Neural progenitor cell (in vitro differentiated cells): ENCODE measurements around the gene PITPNC1. TPM values are rescaled to one million over a fixed set of nuclear protein-coding genes. Genes with fewer than 3 reads are reported as not detected.

Experiments used
- DNase-seq: peaks from one replicate; pipeline ENCODE4 v3.0.0-alpha.2; 2016; ENCODE audit warnings: low spot score
- H2AFZ ChIP-seq: fragments of 200-600 bp; sonication (generic); replicated peaks from 2 replicates; pipeline ENCODE4 v1.6.1; 2016; ENCODE audit warnings: antibody characterized with exemption
- H3F3A ChIP-seq: fragments of 200-600 bp; sonication (generic); 2 replicates; pipeline ENCODE4 v1.6.1; 2016; ENCODE audit warnings: antibody characterized with exemption, low read depth
- H3K27ac ChIP-seq: fragments of 200-600 bp; sonication (generic); 2 replicates; pipeline ENCODE4 v1.5.1; 2016; ENCODE audit warnings: mild to moderate bottlenecking
- H3K27me3 ChIP-seq: fragments of 200-600 bp; sonication (generic); 2 replicates; pipeline ENCODE4 v1.6.1; 2016; ENCODE audit warnings: mild to moderate bottlenecking, moderate library complexity
- H3K36me3 ChIP-seq: fragments of 200-600 bp; sonication (generic); 2 replicates; pipeline ENCODE4 v1.5.1; 2016
- H3K4me1 ChIP-seq: fragments of 200-600 bp; sonication (generic); 2 replicates; pipeline ENCODE4 v1.6.1; 2016; ENCODE audit warnings: mixed run types
- H3K4me2 ChIP-seq: fragments of 200-600 bp; sonication (generic); 2 replicates; pipeline ENCODE4 v1.6.1; 2016
- H3K4me3 ChIP-seq: fragments of 200-600 bp; sonication (generic); 2 replicates; pipeline ENCODE4 v1.5.1; 2016
- H3K79me2 ChIP-seq: fragments of 200-600 bp; sonication (generic); 2 replicates; pipeline ENCODE4 v1.6.1; 2016; ENCODE audit warnings: low read depth
- H3K9ac ChIP-seq: fragments of 200-600 bp; sonication (generic); 2 replicates; pipeline ENCODE4 v1.6.1; 2016
- H3K9me3 ChIP-seq: fragments of 200-600 bp; sonication (generic); 2 replicates; pipeline ENCODE4 v1.5.1; 2016; ENCODE audit warnings: low read depth
- H4K20me1 ChIP-seq: fragments of 200-600 bp; sonication (generic); 2 replicates; pipeline ENCODE4 v1.6.1; 2016; ENCODE audit warnings: low read depth
- H3K27ac Mint-ChIP-seq: 3 replicates; pipeline ENCODE4 v1.8.0; 2021; ENCODE audit warnings: mixed read lengths
- H3K27me3 Mint-ChIP-seq: 2 replicates; pipeline ENCODE4 v1.8.0; 2022; ENCODE audit warnings: low read depth, mild to moderate bottlenecking, inconsistent platforms, moderate library complexity, mixed read lengths; ENCODE audit not compliant: insufficient read depth
- H3K36me3 Mint-ChIP-seq: 3 replicates; pipeline ENCODE4 v1.8.0; 2021; ENCODE audit warnings: mixed read lengths
- H3K4me1 Mint-ChIP-seq: 3 replicates; pipeline ENCODE4 v1.8.0; 2021; ENCODE audit warnings: mixed read lengths
- H3K4me3 Mint-ChIP-seq: 3 replicates; pipeline ENCODE4 v1.8.0; 2021; ENCODE audit warnings: mild to moderate bottlenecking, moderate library complexity, mixed read lengths
- H3K9me3 Mint-ChIP-seq: 3 replicates; pipeline ENCODE4 v1.8.0; 2020; ENCODE audit warnings: mixed read lengths
- CTCF ChIP-seq: fragments of 200-600 bp; sonication (generic); IDR thresholded peaks from 2 replicates; pipeline ENCODE4 v1.5.1; 2017; ENCODE audit warnings: antibody characterized with exemption, mild to moderate bottlenecking
- EZH2 ChIP-seq: fragments of 200-600 bp; sonication (generic); IDR thresholded peaks from 2 replicates; pipeline ENCODE4 v1.6.1; 2017; ENCODE audit warnings: antibody characterized with exemption, mild to moderate bottlenecking, moderate library complexity
- EZH2phosphoT487 ChIP-seq: fragments of 200-600 bp; sonication (generic); IDR thresholded peaks from 2 replicates; pipeline ENCODE4 v1.6.1; 2017; ENCODE audit warnings: antibody characterized with exemption
- total RNA-seq: library from RNA; depleted of rRNA; stranded (reverse); fragments of >200 nt; gene quantifications from 2 replicates; pipeline ENCODE4 v1.2.3, GENCODE V29; 2015; ENCODE audit warnings: low replicate concordance

Gene PITPNC1
- total RNA-seq, 1 donor from 2014 or later: 8.1 TPM

- Histone ChIP-seq H3K4me3 (no peak overlapping the region), H2AFZ (no peak overlapping the region), H3K27me3 (no peaks in the 10 kb centered on the region), H3K4me1 (no peaks in the 10 kb centered on the region), H3F3A (no peaks in the 10 kb centered on the region), H4K20me1 (no peaks in the 10 kb centered on the region), H3K9me3 (no peaks in the 10 kb centered on the region), H3K4me2 (no peak overlapping the region), H3K79me2 (no peaks in the 10 kb centered on the region), H3K9ac (no peak overlapping the region), H3K27ac (no peak overlapping the region), H3K36me3 (no peaks in the 10 kb centered on the region)
- TF ChIP-seq EZH2phosphoT487 (no peak), CTCF (no peak), EZH2 (no peak)
- no peak for DNase-seq
- no peaks in the 10 kb centered on the region for H3K4me1 Mint-ChIP-seq
- no peaks in the 10 kb centered on the region for H3K36me3 Mint-ChIP-seq
- no peaks in the 10 kb centered on the region for H3K27me3 Mint-ChIP-seq
- no peak overlapping the region for H3K27ac Mint-ChIP-seq
- no peaks in the 10 kb centered on the region for H3K9me3 Mint-ChIP-seq
- H3K4me3 Mint-ChIP-seq: no peak overlapping the region
Observed at GRCh38 chr17:67666710-67667109, 289.6 kb downstream of the PITPNC1 start.

GRCh38 chr17:67671493-67671892, 294.4 kb downstream of the PITPNC1 start:
- Histone ChIP-seq H3K36me3 (no peaks in the 10 kb centered on the region), H3K4me2 (no peak overlapping the region), H3K4me1 (no peaks in the 10 kb centered on the region), H3K27me3 (no peaks in the 10 kb centered on the region), H3K4me3 (no peak overlapping the region), H3K27ac (no peak overlapping the region), H2AFZ (no peak overlapping the region), H3K9me3 (no peaks in the 10 kb centered on the region), H3K79me2 (no peaks in the 10 kb centered on the region), H3K9ac (no peak overlapping the region), H3F3A (no peaks in the 10 kb centered on the region), H4K20me1 (no peaks in the 10 kb centered on the region)
- Mint-ChIP-seq H3K9me3 (no peaks in the 10 kb centered on the region), H3K36me3 (no peaks in the 10 kb centered on the region), H3K27ac (peak overlapping the region; percentile 25), H3K27me3 (no peaks in the 10 kb centered on the region), H3K4me3 (no peak overlapping the region), H3K4me1 (no peaks in the 10 kb centered on the region)
- TF ChIP-seq CTCF (no peak), EZH2 (no peak)
- DNase-seq: no peak

- H3K4me1 ChIP-seq: no peaks in the 10 kb centered on the region
- no peaks in the 10 kb centered on the region for H3K27me3 ChIP-seq
- no peaks in the 10 kb centered on the region for H3F3A ChIP-seq
- no peak overlapping the region for H3K4me2 ChIP-seq
- H3K9me3 ChIP-seq: no peaks in the 10 kb centered on the region
- Mint-ChIP-seq H3K27ac (no peak overlapping the region), H3K27me3 (no peaks in the 10 kb centered on the region), H3K9me3 (no peaks in the 10 kb centered on the region), H3K4me1 (no peaks in the 10 kb centered on the region), H3K4me3 (no peak overlapping the region), H3K36me3 (no peaks in the 10 kb centered on the region)
- H2AFZ ChIP-seq: no peak overlapping the region
- no peak for TF ChIP-seq CTCF
- no peak for TF ChIP-seq EZH2phosphoT487
- no peak for TF ChIP-seq EZH2
- H3K79me2 ChIP-seq: no peaks in the 10 kb centered on the region
- no peaks in the 10 kb centered on the region for H3K36me3 ChIP-seq
- no peak overlapping the region for H3K4me3 ChIP-seq
- no peak overlapping the region for H3K27ac ChIP-seq
- H4K20me1 ChIP-seq: no peaks in the 10 kb centered on the region
- DNase-seq: no peak
- H3K9ac ChIP-seq: no peak overlapping the region
Observed at GRCh38 chr17:67672592-67673335, 295.7 kb downstream of the PITPNC1 start.
